Panc1 (cell line): ENCODE measurements around the gene RPL38.

Experiments
- CTCF ChIP-seq: fragments of 450-650 bp; IDR thresholded peaks from 2 replicates; pipeline ENCODE4 v1.5.1; 2017; ENCODE audit warnings: mild to moderate bottlenecking
- POLR2AphosphoS5 ChIP-seq: IDR thresholded peaks from 2 replicates; pipeline ENCODE4 v1.6.1; 2012; ENCODE audit warnings: mild to moderate bottlenecking, low read depth, low read length, moderate library complexity
- TCF7L2 ChIP-seq: IDR thresholded peaks from 2 replicates; pipeline ENCODE4 v1.6.1; 2011; ENCODE audit warnings: mild to moderate bottlenecking, low read depth, low read length, inconsistent platforms

DNA sequence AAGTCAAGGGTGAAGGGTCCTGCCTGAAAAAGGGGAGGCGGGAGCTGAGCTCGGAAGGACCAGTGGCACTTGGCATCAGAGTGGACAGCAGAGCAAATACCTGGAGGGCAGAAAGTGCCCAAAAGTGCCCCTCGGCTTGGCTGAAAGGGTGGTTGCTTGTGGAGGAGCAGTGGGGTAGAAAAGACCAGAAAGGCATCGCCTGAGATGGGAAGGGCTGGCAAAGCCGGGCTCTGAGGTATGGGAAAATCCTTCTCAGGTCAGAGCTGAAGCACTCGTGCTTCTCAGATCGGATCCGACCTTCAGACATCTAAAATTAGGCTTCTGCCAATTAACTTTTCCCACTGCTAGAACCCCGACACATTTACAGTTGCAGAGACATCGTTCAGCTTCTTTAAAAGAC, 1.5 kb upstream of the RPL38 start:
- no peak for TF ChIP-seq CTCF
- no peak for TF ChIP-seq POLR2AphosphoS5
- TF ChIP-seq TCF7L2 = no peak
